B cell (primary cell): ENCODE data around the gene FAM149B1.

ENCODE experiments used
- CTCF ChIP-seq: fragments of 200-600 bp; IDR thresholded peaks from one replicate; pipeline ENCODE4 v1.8.0; 2022; ENCODE audit warnings: antibody characterized with exemption, mild to moderate bottlenecking
- EZH2 ChIP-seq: IDR thresholded peaks from 2 replicates; pipeline ENCODE4 v1.6.1; 2012; ENCODE audit warnings: borderline replicate concordance, low read depth, mild to moderate bottlenecking, moderate library complexity, low read length; ENCODE audit not compliant: insufficient read depth, poor library complexity, severe bottlenecking

- TF ChIP-seq EZH2 (no peak), CTCF (no peak)
Measured at GRCh38 chr10:73226663-73227062, 58.7 kb downstream of the FAM149B1 start.
